SK-N-SH (cell line): ENCODE results near the gene SYT3. TPM values are rescaled to one million over a fixed set of nuclear protein-coding genes. Genes with fewer than 3 reads are reported as not detected.
"Not testable (repeated sequence)": the region's sequence is repeated elsewhere in the genome, so short reads cannot be mapped to it uniquely, and the experiment has no call there.

Source experiments
- CTCF ChIA-PET: fragments of 300-600, 350-600 bp; formaldehyde crosslinking; extraction: SDS; loops from one replicate; lab custom pipeline; 2021; lab: Yijun Ruan, JAX
- POLR2A ChIA-PET: fragments of 350-600 bp; sonication (Branson Sonifier 250); formaldehyde crosslinking; extraction: SDS; loops from one replicate; lab custom pipeline; 2020; ENCODE audit warnings: antibody characterized with exemption, inconsistent platforms; lab: Yijun Ruan, JAX
- DNase-seq: peaks from one replicate; pipeline ENCODE4 v3.0.0; 2012
- H2AFZ ChIP-seq: fragments of 200-600 bp; sonication (generic); 2 replicates; pipeline ENCODE4 v1.8.1; 2016; ENCODE audit warnings: antibody characterized with exemption, mild to moderate bottlenecking, low read depth
- H3F3A ChIP-seq: fragments of 200-600 bp; sonication (generic); replicated peaks from 2 replicates; pipeline ENCODE3; 2016; ENCODE audit warnings: antibody characterized with exemption, mild to moderate bottlenecking; ENCODE audit not compliant: insufficient read depth
- H3K27ac ChIP-seq, 2 experiments: fragments of 200-500 bp in 1 of 2; fragments of 200-600 bp in 1 of 2; sonication (Bioruptor generic) in 1 of 2; sonication (generic), shearing (Covaris generic) in 1 of 2; 2 replicates each; pipeline versions ENCODE4 v1.5.1 to v1.6.1; 2014 to 2016; ENCODE audit warnings: low read depth in 2 of 2, inconsistent platforms in 1 of 2, low read length in 1 of 2, mild to moderate bottlenecking in 1 of 2, mixed read lengths in 1 of 2
- H3K27me3 ChIP-seq: fragments of 200-600 bp; sonication (generic), shearing (Covaris generic); 2 replicates; pipeline ENCODE4 v1.6.1; 2016; ENCODE audit warnings: mixed run types; ENCODE audit not compliant: insufficient read depth
- H3K36me3 ChIP-seq, 2 experiments: fragments of 200-500 bp in 1 of 2; fragments of 200-600 bp in 1 of 2; sonication (Bioruptor generic) in 1 of 2; sonication (generic) in 1 of 2; replicated peaks in 1 of 2; 2 replicates each; pipeline versions ENCODE3 to v1.5.1; 2014 to 2016; ENCODE audit warnings: low read length in 1 of 2, mild to moderate bottlenecking in 1 of 2; ENCODE audit not compliant: insufficient read depth in 2 of 2, control insufficient read depth in 1 of 2
- H3K4me1 ChIP-seq, 2 experiments: fragments of 200-500 bp in 1 of 2; fragments of 200-600 bp in 1 of 2; sonication (Bioruptor generic) in 1 of 2; sonication (generic), shearing (Covaris generic) in 1 of 2; 2 replicates each; pipeline versions ENCODE4 v1.5.1 to v1.6.1; 2014 to 2016; ENCODE audit warnings: low read depth in 1 of 2, low read length in 1 of 2, mixed run types in 1 of 2; ENCODE audit not compliant: insufficient read depth in 2 of 2, control insufficient read depth in 1 of 2
- H3K4me2 ChIP-seq: fragments of 200-600 bp; sonication (generic), shearing (Covaris generic); 2 replicates; pipeline ENCODE4 v1.6.1; 2017; ENCODE audit warnings: mixed run types
- H3K4me3 ChIP-seq, 2 experiments: fragments of 200-500 bp in 1 of 2; fragments of 200-600 bp in 1 of 2; sonication (Bioruptor generic) in 1 of 2; sonication (generic), shearing (Covaris generic) in 1 of 2; 2 replicates each; pipeline versions ENCODE4 v1.5.1 to v1.8.1; 2014 to 2016; ENCODE audit warnings: low read depth in 2 of 2, inconsistent platforms in 1 of 2, low read length in 1 of 2, mild to moderate bottlenecking in 1 of 2, mixed read lengths in 1 of 2, moderate library complexity in 1 of 2
- H3K79me2 ChIP-seq: fragments of 200-600 bp; sonication (generic); 2 replicates; pipeline ENCODE4 v1.8.1; 2017; ENCODE audit warnings: mild to moderate bottlenecking; ENCODE audit not compliant: insufficient read depth
- H3K9ac ChIP-seq: fragments of 200-600 bp; sonication (generic); 2 replicates; pipeline ENCODE4 v1.6.1; 2017; ENCODE audit warnings: mixed run types
- H3K9me2 ChIP-seq: fragments of 200-600 bp; sonication (generic); 2 replicates; pipeline ENCODE4 v1.6.1; 2017; ENCODE audit warnings: mixed run types
- H3K9me3 ChIP-seq: fragments of 200-600 bp; sonication (generic); 2 replicates; pipeline ENCODE4 v1.6.1; 2017; ENCODE audit warnings: mixed run types, mild to moderate bottlenecking, moderate library complexity
- H4K20me1 ChIP-seq: fragments of 200-600 bp; sonication (generic); 2 replicates; pipeline ENCODE4 v1.6.1; 2017; ENCODE audit warnings: mild to moderate bottlenecking, mixed run types; ENCODE audit not compliant: insufficient read depth
- CTCF ChIP-seq: fragments of 200-600 bp; sonication (generic); IDR thresholded peaks from 2 replicates; pipeline ENCODE4 v1.6.1; 2017; ENCODE audit warnings: antibody characterized with exemption, mild to moderate bottlenecking, moderate library complexity
- FOSL2 ChIP-seq: IDR thresholded peaks from 2 replicates; pipeline ENCODE4 v1.4.0; 2012; ENCODE audit warnings: low read depth, mild to moderate bottlenecking, moderate library complexity, borderline replicate concordance
- FOXJ3 ChIP-seq: sonication (generic); formaldehyde crosslinking; IDR thresholded peaks from 2 replicates; pipeline ENCODE4 v1.5.1; 2020; ENCODE audit warnings: mild to moderate bottlenecking, missing genetic modification reagents
- RFX5 ChIP-seq: IDR thresholded peaks from 2 replicates; pipeline ENCODE4 v1.6.1; 2012; ENCODE audit warnings: mild to moderate bottlenecking, improper control_type of control experiment, low read length
- RXRA ChIP-seq: IDR thresholded peaks from 2 replicates; pipeline ENCODE4 v1.4.0; 2012; ENCODE audit warnings: low read depth, mild to moderate bottlenecking, borderline replicate concordance
- SIN3A ChIP-seq: IDR thresholded peaks from 2 replicates; pipeline ENCODE4 v1.6.1; 2012; ENCODE audit warnings: low read depth, mild to moderate bottlenecking, low read length, moderate library complexity, borderline replicate concordance
- ZBTB33 ChIP-seq: IDR thresholded peaks from 2 replicates; pipeline ENCODE4 v1.4.0; 2012; ENCODE audit warnings: low read depth, borderline replicate concordance
- WGBS: methylation state at CpG from one replicate; pipeline ENCODE4 v1.1.6; 2017; ENCODE audit warnings: low lambda C conversion rate; 5-methylcytosine and 5-hydroxymethylcytosine counted together
- polyA plus RNA-seq, 3 experiments: library from polyadenylated mRNA; depleted of rRNA; stranded (reverse); fragments of >200 nt; gene quantifications; 2 replicates each; pipeline ENCODE4 v1.2.3, GENCODE V29; 2012

The SYT3 gene
- polyA plus RNA-seq, 1 of the 3 experiments (the other 2 are of a cell fraction): 0.94 TPM

- no peak for TF ChIP-seq ZBTB33
Observed at GRCh38 chr19:50590191-50590590, 49.5 kb downstream of the SYT3 start (continued).

- DNase-seq, H3K9ac ChIP-seq, H3F3A ChIP-seq, H3K4me1 ChIP-seq, POLR2A ChIA-PET, H3K4me3 ChIP-seq, H3K9me2 ChIP-seq, H4K20me1 ChIP-seq, H3K27me3 ChIP-seq, H3K79me2 ChIP-seq, H3K27ac ChIP-seq, H3K9me3 ChIP-seq, H2AFZ ChIP-seq, H3K36me3 ChIP-seq, H3K4me2 ChIP-seq: not testable (repeated sequence)
- WGBS: 80% methylated on average over 22 of the region's 24 CpGs
- CTCF ChIA-PET: interaction anchor here (1.3 kb wide), 1 partner anchor 201 kb away, joined by 5 read pairs; no protein-coding TSS in a partner anchor
Observed at GRCh38 chr19:50581795-50582660, 57.7 kb downstream of the SYT3 start.

- H3K27me3 ChIP-seq: no peaks in the 10 kb centered on the region
- ChIA-PET POLR2A (no interaction called here), CTCF (no interaction called here)
- H3K79me2 ChIP-seq: no peaks in the 10 kb centered on the region
- no peak for DNase-seq
- H4K20me1 ChIP-seq: no peaks in the 10 kb centered on the region
- no peak overlapping the region for H3K4me3 ChIP-seq
- H3K4me2 ChIP-seq: no peak overlapping the region
- H3F3A ChIP-seq: no peaks in the 10 kb centered on the region
- TF ChIP-seq SIN3A (no peak), RFX5 (no peak), RXRA (no peak), FOSL2 (peak; percentile 16; the same call in 1 of the 2 replicates), CTCF (no peak), FOXJ3 (no peak)
- H3K36me3 ChIP-seq: no peaks in the 10 kb centered on the region
- no peaks in the 10 kb centered on the region for H3K9me2 ChIP-seq
- H2AFZ ChIP-seq: no peak overlapping the region
- H3K27ac ChIP-seq: no peak overlapping the region
- no peak overlapping the region for H3K9ac ChIP-seq
- H3K4me1 ChIP-seq: no peaks in the 10 kb centered on the region
- WGBS: 61% methylated on average over 13 of the region's 13 CpGs
- no peaks in the 10 kb centered on the region for H3K9me3 ChIP-seq
Observed at GRCh38 chr19:50580970-50581634, 58.6 kb downstream of the SYT3 start.
